WTC11 (cell line): ENCODE measurements around the gene SEMA3D. TPM values are rescaled to one million over a fixed set of nuclear protein-coding genes. Genes with fewer than 3 reads are reported as not detected.

ENCODE experiments used
- ATAC-seq: fragments of 200-7000 bp; cut with Tn5 transposase; 2 replicates; pipeline ENCODE4 v1.10.0; 2021; ENCODE audit warnings: mild to moderate bottlenecking, moderate library complexity
- CTCF ChIA-PET: fragments of 300-600 bp; sonication (Branson Sonifier 250); formaldehyde crosslinking; loops from one replicate; lab custom pipeline; 2021; ENCODE audit warnings: antibody characterized with exemption; lab: Charles Lee
- POLR2A ChIA-PET: fragments of 350-600 bp; sonication (Branson Sonifier 250); formaldehyde crosslinking; loops from one replicate; lab custom pipeline; 2021; ENCODE audit warnings: antibody characterized with exemption; lab: Charles Lee
- DNase-seq: peaks from one replicate; pipeline ENCODE4 v3.0.0; 2021; ENCODE audit warnings: low spot score
- H3K27ac Mint-ChIP-seq: 2 replicates; pipeline ENCODE4 v1.8.0; 2021; ENCODE audit warnings: mixed read lengths
- H3K27me3 Mint-ChIP-seq: 2 replicates; pipeline ENCODE4 v1.8.0; 2021; ENCODE audit warnings: low read depth, mild to moderate bottlenecking, moderate library complexity, mixed read lengths
- H3K36me3 Mint-ChIP-seq: 2 replicates; pipeline ENCODE4 v1.8.0; 2021; ENCODE audit warnings: mixed read lengths
- H3K4me1 Mint-ChIP-seq: 2 replicates; pipeline ENCODE4 v1.8.0; 2022; ENCODE audit warnings: mixed read lengths
- H3K4me3 Mint-ChIP-seq: 2 replicates; pipeline ENCODE4 v1.8.0; 2021; ENCODE audit warnings: mild to moderate bottlenecking, moderate library complexity, mixed read lengths
- H3K9me3 Mint-ChIP-seq: 2 replicates; pipeline ENCODE4 v1.8.0; 2021; ENCODE audit warnings: mixed read lengths
- ELF4 ChIP-seq: sonication (generic); formaldehyde crosslinking; IDR thresholded peaks from 2 replicates; pipeline ENCODE4 v1.8.1; 2022; ENCODE audit warnings: low read depth, mild to moderate bottlenecking, moderate library complexity, missing genetic modification reagents
- FOXP1 ChIP-seq: sonication (generic); formaldehyde crosslinking; IDR thresholded peaks from 2 replicates; pipeline ENCODE4 v1.8.0; 2022; ENCODE audit warnings: missing genetic modification reagents, mild to moderate bottlenecking, moderate library complexity, borderline replicate concordance
- KAT7 ChIP-seq: sonication (generic); formaldehyde crosslinking; IDR thresholded peaks from 2 replicates; pipeline ENCODE4 v1.8.1; 2023; ENCODE audit warnings: missing genetic modification reagents, mild to moderate bottlenecking, borderline replicate concordance
- MXD4 ChIP-seq: fragments of 250-450 bp; sonication (Bioruptor Pico); IDR thresholded peaks from 2 replicates; pipeline ENCODE4 v1.8.0; 2021; ENCODE audit warnings: mild to moderate bottlenecking, moderate library complexity, borderline replicate concordance
- NR2C2 ChIP-seq: sonication (generic); formaldehyde crosslinking; IDR thresholded peaks from 2 replicates; pipeline ENCODE4 v1.8.0; 2022; ENCODE audit warnings: mild to moderate bottlenecking, missing genetic modification reagents
- NR3C1 ChIP-seq: sonication (generic); formaldehyde crosslinking; conservative IDR thresholded peaks from 2 replicates; pipeline ENCODE4 v1.8.1; 2023; ENCODE audit warnings: low read depth, mild to moderate bottlenecking, missing genetic modification reagents
- TP53 ChIP-seq: sonication (generic); formaldehyde crosslinking; IDR thresholded peaks from 2 replicates; pipeline ENCODE4 v1.8.1; 2023; ENCODE audit warnings: mild to moderate bottlenecking, missing genetic modification reagents
- ZNF219 ChIP-seq: sonication (generic); formaldehyde crosslinking; IDR thresholded peaks from 2 replicates; pipeline ENCODE4 v1.8.0; 2023; ENCODE audit warnings: missing genetic modification reagents, mild to moderate bottlenecking, borderline replicate concordance
- ZNF263 ChIP-seq: sonication (generic); formaldehyde crosslinking; IDR thresholded peaks from 2 replicates; pipeline ENCODE4 v1.8.1; 2022; ENCODE audit warnings: low read depth, mild to moderate bottlenecking, moderate library complexity, missing genetic modification reagents
- ZNF396 ChIP-seq: fragments of 250-450 bp; sonication (Bioruptor Pico); IDR thresholded peaks from 2 replicates; pipeline ENCODE4 v1.8.0; 2021; ENCODE audit warnings: mild to moderate bottlenecking, moderate library complexity, borderline replicate concordance
- total RNA-seq: library from RNA; stranded (reverse); gene quantifications from 3 replicates; pipeline ENCODE4 v1.2.3, GENCODE V29; 2021
- TF ChIP-seq, protein P1 (sequence below): fragments of 250-450 bp; sonication (Bioruptor Pico); IDR thresholded peaks from 2 replicates; pipeline ENCODE4 v2.1.2; 2022; ENCODE audit warnings: mild to moderate bottlenecking, moderate library complexity
- TF ChIP-seq, protein P2 (sequence below): fragments of 250-450 bp; sonication (Bioruptor Pico); IDR thresholded peaks from 2 replicates; pipeline ENCODE4 v1.9.0; 2021; ENCODE audit warnings: mild to moderate bottlenecking, borderline replicate concordance
- TF ChIP-seq, protein P3 (sequence below): sonication (generic); formaldehyde crosslinking; IDR thresholded peaks from 2 replicates; pipeline ENCODE4 v1.8.0; 2023; ENCODE audit warnings: missing genetic modification reagents
- TF ChIP-seq, protein P4 (sequence below): sonication (generic); formaldehyde crosslinking; IDR thresholded peaks from 2 replicates; pipeline ENCODE4 v1.8.1; 2023; ENCODE audit warnings: mild to moderate bottlenecking, missing genetic modification reagents, moderate library complexity
- TF ChIP-seq, protein P5 (sequence below): sonication (generic); formaldehyde crosslinking; IDR thresholded peaks from 2 replicates; pipeline ENCODE4 v1.8.1; 2023; ENCODE audit warnings: mild to moderate bottlenecking, moderate library complexity, missing genetic modification reagents
- TF ChIP-seq, protein P6 (sequence below): sonication (generic); formaldehyde crosslinking; IDR thresholded peaks from 2 replicates; pipeline ENCODE4 v1.8.0; 2023; ENCODE audit warnings: mild to moderate bottlenecking, missing genetic modification reagents
- TF ChIP-seq, protein P7 (sequence below): fragments of 250-450 bp; sonication (Bioruptor Pico); IDR thresholded peaks from 2 replicates; pipeline ENCODE4 v1.9.0; 2021; ENCODE audit warnings: moderate library complexity, mild to moderate bottlenecking, inconsistent platforms, borderline replicate concordance
- TF ChIP-seq, protein P8 (sequence below): sonication (generic); formaldehyde crosslinking; IDR thresholded peaks from 2 replicates; pipeline ENCODE4 v1.8.1; 2023; ENCODE audit warnings: mild to moderate bottlenecking, missing genetic modification reagents, moderate library complexity

SEMA3D gene
- total RNA-seq, 1 experiment from 2014 or later, result 3.8 TPM

DNA sequence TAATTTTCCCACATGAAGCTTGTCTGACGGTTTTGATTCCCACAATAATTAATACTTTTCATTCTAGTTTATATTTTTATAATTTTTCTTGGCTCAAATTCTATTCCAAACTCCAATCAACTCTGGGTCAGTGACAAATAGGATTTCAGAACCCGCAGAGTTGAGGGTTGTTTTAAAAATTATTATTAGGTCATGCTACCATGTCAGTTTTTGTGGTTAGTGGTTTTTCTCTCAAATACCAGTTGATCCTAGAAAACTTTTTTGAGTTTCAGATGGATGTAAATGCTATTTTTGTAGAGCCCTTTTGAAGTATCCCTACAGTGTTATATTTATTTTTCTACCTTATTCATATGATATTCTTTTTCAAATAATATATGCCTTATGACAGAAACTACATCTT, 237.4 kb downstream of the SEMA3D start:
- Mint-ChIP-seq H3K4me1 (peaks cover 14% of the 10 kb centered on the region), H3K27me3 (no peaks in the 10 kb centered on the region), H3K4me3 (no peak overlapping the region), H3K36me3 (no peaks in the 10 kb centered on the region), H3K27ac (no peak overlapping the region), H3K9me3 (no peaks in the 10 kb centered on the region)
- no peak for ATAC-seq
- no peak for DNase-seq
- TF ChIP-seq, protein P1, sequence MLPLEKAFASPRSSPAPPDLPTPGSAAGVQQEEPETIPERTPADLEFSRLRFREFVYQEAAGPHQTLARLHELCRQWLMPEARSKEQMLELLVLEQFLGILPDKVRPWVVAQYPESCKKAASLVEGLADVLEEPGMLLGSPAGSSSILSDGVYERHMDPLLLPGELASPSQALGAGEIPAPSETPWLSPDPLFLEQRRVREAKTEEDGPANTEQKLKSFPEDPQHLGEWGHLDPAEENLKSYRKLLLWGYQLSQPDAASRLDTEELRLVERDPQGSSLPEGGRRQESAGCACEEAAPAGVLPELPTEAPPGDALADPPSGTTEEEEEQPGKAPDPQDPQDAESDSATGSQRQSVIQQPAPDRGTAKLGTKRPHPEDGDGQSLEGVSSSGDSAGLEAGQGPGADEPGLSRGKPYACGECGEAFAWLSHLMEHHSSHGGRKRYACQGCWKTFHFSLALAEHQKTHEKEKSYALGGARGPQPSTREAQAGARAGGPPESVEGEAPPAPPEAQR (CRISPR knock-in tag), result no peak
- no peak for TF ChIP-seq NR2C2 (CRISPR knock-in tag)
- TF ChIP-seq ZNF396, result no peak
- TF ChIP-seq, protein P2, sequence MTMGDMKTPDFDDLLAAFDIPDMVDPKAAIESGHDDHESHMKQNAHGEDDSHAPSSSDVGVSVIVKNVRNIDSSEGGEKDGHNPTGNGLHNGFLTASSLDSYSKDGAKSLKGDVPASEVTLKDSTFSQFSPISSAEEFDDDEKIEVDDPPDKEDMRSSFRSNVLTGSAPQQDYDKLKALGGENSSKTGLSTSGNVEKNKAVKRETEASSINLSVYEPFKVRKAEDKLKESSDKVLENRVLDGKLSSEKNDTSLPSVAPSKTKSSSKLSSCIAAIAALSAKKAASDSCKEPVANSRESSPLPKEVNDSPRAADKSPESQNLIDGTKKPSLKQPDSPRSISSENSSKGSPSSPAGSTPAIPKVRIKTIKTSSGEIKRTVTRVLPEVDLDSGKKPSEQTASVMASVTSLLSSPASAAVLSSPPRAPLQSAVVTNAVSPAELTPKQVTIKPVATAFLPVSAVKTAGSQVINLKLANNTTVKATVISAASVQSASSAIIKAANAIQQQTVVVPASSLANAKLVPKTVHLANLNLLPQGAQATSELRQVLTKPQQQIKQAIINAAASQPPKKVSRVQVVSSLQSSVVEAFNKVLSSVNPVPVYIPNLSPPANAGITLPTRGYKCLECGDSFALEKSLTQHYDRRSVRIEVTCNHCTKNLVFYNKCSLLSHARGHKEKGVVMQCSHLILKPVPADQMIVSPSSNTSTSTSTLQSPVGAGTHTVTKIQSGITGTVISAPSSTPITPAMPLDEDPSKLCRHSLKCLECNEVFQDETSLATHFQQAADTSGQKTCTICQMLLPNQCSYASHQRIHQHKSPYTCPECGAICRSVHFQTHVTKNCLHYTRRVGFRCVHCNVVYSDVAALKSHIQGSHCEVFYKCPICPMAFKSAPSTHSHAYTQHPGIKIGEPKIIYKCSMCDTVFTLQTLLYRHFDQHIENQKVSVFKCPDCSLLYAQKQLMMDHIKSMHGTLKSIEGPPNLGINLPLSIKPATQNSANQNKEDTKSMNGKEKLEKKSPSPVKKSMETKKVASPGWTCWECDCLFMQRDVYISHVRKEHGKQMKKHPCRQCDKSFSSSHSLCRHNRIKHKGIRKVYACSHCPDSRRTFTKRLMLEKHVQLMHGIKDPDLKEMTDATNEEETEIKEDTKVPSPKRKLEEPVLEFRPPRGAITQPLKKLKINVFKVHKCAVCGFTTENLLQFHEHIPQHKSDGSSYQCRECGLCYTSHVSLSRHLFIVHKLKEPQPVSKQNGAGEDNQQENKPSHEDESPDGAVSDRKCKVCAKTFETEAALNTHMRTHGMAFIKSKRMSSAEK (CRISPR knock-in tag), result no peak
- TF ChIP-seq NR3C1 (CRISPR knock-in tag), result no peak
- TF ChIP-seq, protein P3, sequence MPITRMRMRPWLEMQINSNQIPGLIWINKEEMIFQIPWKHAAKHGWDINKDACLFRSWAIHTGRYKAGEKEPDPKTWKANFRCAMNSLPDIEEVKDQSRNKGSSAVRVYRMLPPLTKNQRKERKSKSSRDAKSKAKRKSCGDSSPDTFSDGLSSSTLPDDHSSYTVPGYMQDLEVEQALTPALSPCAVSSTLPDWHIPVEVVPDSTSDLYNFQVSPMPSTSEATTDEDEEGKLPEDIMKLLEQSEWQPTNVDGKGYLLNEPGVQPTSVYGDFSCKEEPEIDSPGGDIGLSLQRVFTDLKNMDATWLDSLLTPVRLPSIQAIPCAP (CRISPR knock-in tag), result no peak
- TF ChIP-seq ZNF219 (CRISPR knock-in tag), result no peak
- no peak for TF ChIP-seq KAT7
- CTCF ChIA-PET, result no interaction called here
- POLR2A ChIA-PET, result no interaction called here

DNA sequence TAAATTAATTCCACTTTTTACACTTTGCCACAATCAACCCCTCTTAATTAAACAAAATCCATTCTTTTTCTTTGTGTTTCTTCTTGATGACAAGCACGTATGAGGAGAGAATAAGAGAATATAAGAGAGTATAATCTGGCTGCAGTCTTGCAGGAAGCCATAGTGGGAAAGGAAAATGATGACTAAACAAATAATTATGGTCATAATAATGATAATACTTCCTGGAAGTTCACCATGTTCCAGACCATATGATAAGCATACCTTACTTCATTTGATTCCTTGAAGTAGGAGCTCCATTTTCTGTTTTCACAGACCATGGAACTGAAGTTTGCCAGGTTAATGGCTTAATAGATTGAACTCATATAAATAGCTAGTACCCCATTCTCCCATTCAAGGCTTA, 237.8 kb downstream of the SEMA3D start:
- Mint-ChIP-seq H3K36me3 (no peaks in the 10 kb centered on the region), H3K27me3 (no peaks in the 10 kb centered on the region), H3K27ac (no peak overlapping the region), H3K9me3 (no peaks in the 10 kb centered on the region), H3K4me3 (no peak overlapping the region), H3K4me1 (peaks cover 14% of the 10 kb centered on the region)
- DNase-seq (no peak), ATAC-seq (no peak)
- ChIA-PET POLR2A (no interaction called here), CTCF (no interaction called here)
- TF ChIP-seq FOXP1 (CRISPR knock-in tag), result no peak
- no peak for TF ChIP-seq ZNF263
- TF ChIP-seq TP53 (CRISPR knock-in tag), result no peak
- no peak for TF ChIP-seq MXD4 (CRISPR knock-in tag)
- TF ChIP-seq, protein P4, sequence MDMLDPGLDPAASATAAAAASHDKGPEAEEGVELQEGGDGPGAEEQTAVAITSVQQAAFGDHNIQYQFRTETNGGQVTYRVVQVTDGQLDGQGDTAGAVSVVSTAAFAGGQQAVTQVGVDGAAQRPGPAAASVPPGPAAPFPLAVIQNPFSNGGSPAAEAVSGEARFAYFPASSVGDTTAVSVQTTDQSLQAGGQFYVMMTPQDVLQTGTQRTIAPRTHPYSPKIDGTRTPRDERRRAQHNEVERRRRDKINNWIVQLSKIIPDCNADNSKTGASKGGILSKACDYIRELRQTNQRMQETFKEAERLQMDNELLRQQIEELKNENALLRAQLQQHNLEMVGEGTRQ (CRISPR knock-in tag), result no peak
- TF ChIP-seq NR2C2 (CRISPR knock-in tag), result no peak
- TF ChIP-seq, protein P5, sequence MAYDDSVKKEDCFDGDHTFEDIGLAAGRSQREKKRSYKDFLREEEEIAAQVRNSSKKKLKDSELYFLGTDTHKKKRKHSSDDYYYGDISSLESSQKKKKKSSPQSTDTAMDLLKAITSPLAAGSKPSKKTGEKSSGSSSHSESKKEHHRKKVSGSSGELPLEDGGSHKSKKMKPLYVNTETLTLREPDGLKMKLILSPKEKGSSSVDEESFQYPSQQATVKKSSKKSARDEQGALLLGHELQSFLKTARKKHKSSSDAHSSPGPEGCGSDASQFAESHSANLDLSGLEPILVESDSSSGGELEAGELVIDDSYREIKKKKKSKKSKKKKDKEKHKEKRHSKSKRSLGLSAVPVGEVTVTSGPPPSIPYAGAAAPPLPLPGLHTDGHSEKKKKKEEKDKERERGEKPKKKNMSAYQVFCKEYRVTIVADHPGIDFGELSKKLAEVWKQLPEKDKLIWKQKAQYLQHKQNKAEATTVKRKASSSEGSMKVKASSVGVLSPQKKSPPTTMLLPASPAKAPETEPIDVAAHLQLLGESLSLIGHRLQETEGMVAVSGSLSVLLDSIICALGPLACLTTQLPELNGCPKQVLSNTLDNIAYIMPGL (CRISPR knock-in tag), result no peak
- TF ChIP-seq, protein P6, sequence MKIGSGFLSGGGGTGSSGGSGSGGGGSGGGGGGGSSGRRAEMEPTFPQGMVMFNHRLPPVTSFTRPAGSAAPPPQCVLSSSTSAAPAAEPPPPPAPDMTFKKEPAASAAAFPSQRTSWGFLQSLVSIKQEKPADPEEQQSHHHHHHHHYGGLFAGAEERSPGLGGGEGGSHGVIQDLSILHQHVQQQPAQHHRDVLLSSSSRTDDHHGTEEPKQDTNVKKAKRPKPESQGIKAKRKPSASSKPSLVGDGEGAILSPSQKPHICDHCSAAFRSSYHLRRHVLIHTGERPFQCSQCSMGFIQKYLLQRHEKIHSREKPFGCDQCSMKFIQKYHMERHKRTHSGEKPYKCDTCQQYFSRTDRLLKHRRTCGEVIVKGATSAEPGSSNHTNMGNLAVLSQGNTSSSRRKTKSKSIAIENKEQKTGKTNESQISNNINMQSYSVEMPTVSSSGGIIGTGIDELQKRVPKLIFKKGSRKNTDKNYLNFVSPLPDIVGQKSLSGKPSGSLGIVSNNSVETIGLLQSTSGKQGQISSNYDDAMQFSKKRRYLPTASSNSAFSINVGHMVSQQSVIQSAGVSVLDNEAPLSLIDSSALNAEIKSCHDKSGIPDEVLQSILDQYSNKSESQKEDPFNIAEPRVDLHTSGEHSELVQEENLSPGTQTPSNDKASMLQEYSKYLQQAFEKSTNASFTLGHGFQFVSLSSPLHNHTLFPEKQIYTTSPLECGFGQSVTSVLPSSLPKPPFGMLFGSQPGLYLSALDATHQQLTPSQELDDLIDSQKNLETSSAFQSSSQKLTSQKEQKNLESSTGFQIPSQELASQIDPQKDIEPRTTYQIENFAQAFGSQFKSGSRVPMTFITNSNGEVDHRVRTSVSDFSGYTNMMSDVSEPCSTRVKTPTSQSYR (CRISPR knock-in tag), result no peak
- TF ChIP-seq ZNF396, result no peak
- TF ChIP-seq, protein P7, sequence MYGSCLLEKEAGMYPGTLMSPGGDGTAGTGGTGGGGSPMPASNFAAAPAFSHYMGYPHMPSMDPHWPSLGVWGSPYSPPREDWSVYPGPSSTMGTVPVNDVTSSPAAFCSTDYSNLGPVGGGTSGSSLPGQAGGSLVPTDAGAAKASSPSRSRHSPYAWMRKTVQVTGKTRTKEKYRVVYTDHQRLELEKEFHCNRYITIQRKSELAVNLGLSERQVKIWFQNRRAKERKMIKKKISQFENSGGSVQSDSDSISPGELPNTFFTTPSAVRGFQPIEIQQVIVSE (CRISPR knock-in tag), result no peak
- TF ChIP-seq ELF4 (CRISPR knock-in tag), result no peak
- TF ChIP-seq, protein P8, sequence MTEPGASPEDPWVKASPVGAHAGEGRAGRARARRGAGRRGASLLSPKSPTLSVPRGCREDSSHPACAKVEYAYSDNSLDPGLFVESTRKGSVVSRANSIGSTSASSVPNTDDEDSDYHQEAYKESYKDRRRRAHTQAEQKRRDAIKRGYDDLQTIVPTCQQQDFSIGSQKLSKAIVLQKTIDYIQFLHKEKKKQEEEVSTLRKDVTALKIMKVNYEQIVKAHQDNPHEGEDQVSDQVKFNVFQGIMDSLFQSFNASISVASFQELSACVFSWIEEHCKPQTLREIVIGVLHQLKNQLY (CRISPR knock-in tag), result no peak
